ENCODE measurements around the gene ESRRA.

- TF ChIP-seq NFYA (IDR thresholded peaks at IDR 0.05; ENCODE audit: borderline replicate concordance, low read depth, low read length) (no peak), POLR2A (IDR thresholded peaks at IDR 0.05; ENCODE audit: low read depth, low read length) (peak; percentile 93), EP300 (IDR thresholded peaks at IDR 0.05; ENCODE audit: borderline replicate concordance in 1 of 2, control insufficient read depth in 1 of 2, low read depth in 2 of 2, low read length in 2 of 2) (no peak; a peak in 1 of 4 replicates), EGR1 (IDR thresholded peaks at IDR 0.05; ENCODE audit: borderline replicate concordance in 1 of 2, low read depth in 2 of 2, low read length in 2 of 2) (peak in 1 of 2 experiments; percentile 27; a peak in 1 of 3 replicates), CTCF (IDR thresholded peaks at IDR 0.05 in 2 of 3, conservative IDR thresholded peaks at IDR 0.05 in 1 of 3; ENCODE audit: control insufficient read depth in 2 of 3, extremely low read depth in 1 of 3, insufficient read depth in 1 of 3, low read depth in 3 of 3, low read length in 3 of 3) (no peak), POLR2AphosphoS5 (IDR thresholded peaks at IDR 0.05; ENCODE audit: low read length) (peak; percentile 97), RAD21 (IDR thresholded peaks at IDR 0.05; ENCODE audit: insufficient read depth, low read depth, low read length) (no peak)
These were observed 12.1 kb downstream of the ESRRA start, which contains the start of gene TRMT112 for GRCh38 chr11:64317325-64317960.
